ENCODE results near the gene PCSK4. TPM values are rescaled to one million over a fixed set of nuclear protein-coding genes. Genes with fewer than 3 reads are reported as not detected.

The PCSK4 gene
- total and polyA plus RNA-seq, 9 of the 15 experiments (the other 6 are each of a cell fraction or from before 2014, with no cell fraction given) = 0.01 to 9.1 (median 2.1) TPM; not detected in 1

DNA sequence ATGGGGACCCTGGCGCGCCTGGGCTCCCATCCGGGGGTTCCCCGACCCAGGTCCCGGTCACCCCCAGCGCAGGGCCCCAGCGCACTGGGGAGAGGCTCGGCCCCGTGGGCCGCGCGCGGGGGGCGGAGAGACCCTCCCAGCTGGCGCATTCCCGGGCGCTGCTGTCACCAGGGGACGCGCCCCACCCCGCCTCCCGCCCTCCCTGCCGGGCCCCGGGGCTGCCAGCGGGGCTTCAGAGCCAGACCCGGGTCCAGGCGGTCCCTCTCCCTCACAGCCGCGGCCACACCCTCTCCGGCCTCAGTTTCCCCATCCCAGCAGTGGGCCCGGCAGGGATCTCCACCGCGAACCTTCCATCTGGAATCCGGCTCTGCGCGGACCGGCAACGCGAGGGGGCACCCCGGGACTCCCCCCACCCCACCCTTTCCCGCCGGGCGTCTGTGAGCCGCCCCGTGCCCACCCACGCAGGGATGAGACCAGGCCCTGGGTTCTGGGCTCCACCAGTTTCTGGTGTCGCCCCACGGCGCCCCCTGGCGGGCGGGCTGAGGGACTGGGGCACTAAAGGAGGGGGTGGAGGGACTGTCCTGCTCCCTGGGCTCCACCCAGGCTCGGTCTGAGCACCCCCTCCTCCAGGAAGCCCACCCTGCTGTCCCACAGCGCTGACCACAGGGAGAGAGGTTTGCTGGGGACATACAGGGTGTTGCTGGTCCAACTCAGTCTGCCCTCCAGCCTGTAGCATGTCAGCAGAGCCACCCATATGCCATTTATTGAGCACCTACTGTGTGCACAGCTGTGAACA, 23.5 kb upstream of the PCSK4 start (continued):
- TF ChIP-seq, protein P1, sequence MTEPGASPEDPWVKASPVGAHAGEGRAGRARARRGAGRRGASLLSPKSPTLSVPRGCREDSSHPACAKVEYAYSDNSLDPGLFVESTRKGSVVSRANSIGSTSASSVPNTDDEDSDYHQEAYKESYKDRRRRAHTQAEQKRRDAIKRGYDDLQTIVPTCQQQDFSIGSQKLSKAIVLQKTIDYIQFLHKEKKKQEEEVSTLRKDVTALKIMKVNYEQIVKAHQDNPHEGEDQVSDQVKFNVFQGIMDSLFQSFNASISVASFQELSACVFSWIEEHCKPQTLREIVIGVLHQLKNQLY (CRISPR knock-in tag; conservative IDR thresholded peaks at IDR 0.05) = no peak
- no peak for TF ChIP-seq COPS2 (conservative IDR thresholded peaks at IDR 0.05)
- TF ChIP-seq MYNN (IDR thresholded peaks at IDR 0.05) = peak; percentile 56; the same call in 1 of the 2 replicates
- TF ChIP-seq MYNN (CRISPR knock-in tag; IDR thresholded peaks at IDR 0.05) = no peak
- no peak for TF ChIP-seq SP2 (IDR thresholded peaks at IDR 0.05; ENCODE audit: extremely low read depth, low read depth, low read length, poor library complexity, severe bottlenecking)
- TF ChIP-seq SP1 (CRISPR knock-in tag; IDR thresholded peaks at IDR 0.05) = peak; percentile 71; the same call in 1 of the 2 replicates
- TF ChIP-seq ETV5 (CRISPR knock-in tag; IDR thresholded peaks at IDR 0.05; ENCODE audit: low read depth) = no peak
- TF ChIP-seq ZNF583 (CRISPR knock-in tag; IDR thresholded peaks at IDR 0.05) = no peak
- no peak; a peak in 1 of 4 replicates for TF ChIP-seq SIN3A (IDR thresholded peaks at IDR 0.05; ENCODE audit: borderline replicate concordance in 2 of 2, control insufficient read depth in 1 of 2, low read depth in 2 of 2, low read length in 2 of 2)
- TF ChIP-seq JUND (IDR thresholded peaks at IDR 0.05; ENCODE audit: borderline replicate concordance, low read depth, low read length) = no peak; the same call in 1 of the 2 replicates
- TF ChIP-seq JUND (tag; IDR thresholded peaks at IDR 0.05; ENCODE audit: borderline replicate concordance, low read depth, low read length) = no peak; the same call in 2 of the 3 replicates
- no peak for TF ChIP-seq MTA2 (IDR thresholded peaks at IDR 0.05; ENCODE audit: low read depth)
- TF ChIP-seq, protein P2, sequence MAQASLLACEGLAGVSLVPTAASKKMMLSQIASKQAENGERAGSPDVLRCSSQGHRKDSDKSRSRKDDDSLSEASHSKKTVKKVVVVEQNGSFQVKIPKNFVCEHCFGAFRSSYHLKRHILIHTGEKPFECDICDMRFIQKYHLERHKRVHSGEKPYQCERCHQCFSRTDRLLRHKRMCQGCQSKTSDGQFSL (CRISPR knock-in tag; IDR thresholded peaks at IDR 0.05) = 0 out of 2 replicates have a peak, but pooled peaks have one; percentile 47
- TF ChIP-seq, protein P2 (tag; IDR thresholded peaks at IDR 0.05) = no peak
- no peak for TF ChIP-seq ZNF175 (CRISPR knock-in tag; IDR thresholded peaks at IDR 0.05; ENCODE audit: low read depth)
- no peak for TF ChIP-seq CBX2 (IDR thresholded peaks at IDR 0.05; ENCODE audit: insufficient read depth, low read length, poor library complexity, severe bottlenecking)
- TF ChIP-seq SMARCC2 (IDR thresholded peaks at IDR 0.05; ENCODE audit: low read depth) = 0 out of 2 replicates have a peak, but pooled peaks have one; percentile 58
- peak in 1 of 2 experiments; percentile 49; a peak in 1 of 4 replicates for TF ChIP-seq TBL1XR1 (IDR thresholded peaks at IDR 0.05; ENCODE audit: low read length in 2 of 2)
- TF ChIP-seq DMBX1 (CRISPR knock-in tag; IDR thresholded peaks at IDR 0.05; ENCODE audit: borderline replicate concordance) = no peak
- TF ChIP-seq FOXK1 (CRISPR knock-in tag; IDR thresholded peaks at IDR 0.05; ENCODE audit: borderline replicate concordance) = peak; percentile 49; the same call in 1 of the 2 replicates
- no peak for TF ChIP-seq DNMT1 (IDR thresholded peaks at IDR 0.05)
- no peak; the same call in 1 of the 2 replicates for TF ChIP-seq ARID1B (IDR thresholded peaks at IDR 0.05)
- TF ChIP-seq, protein P3, sequence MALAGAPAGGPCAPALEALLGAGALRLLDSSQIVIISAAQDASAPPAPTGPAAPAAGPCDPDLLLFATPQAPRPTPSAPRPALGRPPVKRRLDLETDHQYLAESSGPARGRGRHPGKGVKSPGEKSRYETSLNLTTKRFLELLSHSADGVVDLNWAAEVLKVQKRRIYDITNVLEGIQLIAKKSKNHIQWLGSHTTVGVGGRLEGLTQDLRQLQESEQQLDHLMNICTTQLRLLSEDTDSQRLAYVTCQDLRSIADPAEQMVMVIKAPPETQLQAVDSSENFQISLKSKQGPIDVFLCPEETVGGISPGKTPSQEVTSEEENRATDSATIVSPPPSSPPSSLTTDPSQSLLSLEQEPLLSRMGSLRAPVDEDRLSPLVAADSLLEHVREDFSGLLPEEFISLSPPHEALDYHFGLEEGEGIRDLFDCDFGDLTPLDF (CRISPR knock-in tag; IDR thresholded peaks at IDR 0.05) = no peak
- 0 out of 4 replicates have a peak, but pooled peaks of 1 of the 2 experiments have one; percentile 28 for TF ChIP-seq TRIM24 (IDR thresholded peaks at IDR 0.05)
- no peak for TF ChIP-seq BMI1 (IDR thresholded peaks at IDR 0.05; ENCODE audit: low read length)
- TF ChIP-seq ZNF12 (CRISPR knock-in tag; IDR thresholded peaks at IDR 0.05) = no peak
- peak; percentile 36; the same call in 1 of the 2 replicates for TF ChIP-seq HNRNPL (IDR thresholded peaks at IDR 0.05; ENCODE audit: low read depth, low read length)
